ENCODE results near the gene EGFR. TPM values are rescaled to one million over a fixed set of nuclear protein-coding genes. Genes with fewer than 3 reads are reported as not detected.

Gene EGFR
- total and polyA plus RNA-seq, 2 donors (not counting 3 experiments of a cell fraction or from before 2014, with no cell fraction given), result 1.5 to 4.1 TPM

- no peaks in the 10 kb centered on the region for H3K79me2 ChIP-seq (ENCODE audit: control insufficient read depth, insufficient read depth, low read length)
- BruUV-seq (replicated peaks), result no TSS peak
- H3K4me1 ChIP-seq (ENCODE audit: control insufficient read depth, extremely low read depth, insufficient read depth, low read length), result peaks cover 7% of the 10 kb centered on the region
- ChIA-PET CTCF (interaction anchor here (1.1 kb wide), 1 partner anchor 13 kb away, joined by 3 read pairs; no protein-coding TSS in a partner anchor), POLR2A (no interaction called here)
- no peaks in the 10 kb centered on the region for H4K20me1 ChIP-seq (replicated peaks; ENCODE audit: control insufficient read depth, extremely low read depth, insufficient read depth, low read length)
- no peak for TF ChIP-seq MAX (IDR thresholded peaks at IDR 0.05; ENCODE audit: insufficient read depth, insufficient read length)
- TF ChIP-seq MYC (IDR thresholded peaks at IDR 0.05; ENCODE audit: low read depth, low read length), result no peak
- TF ChIP-seq JUN (IDR thresholded peaks at IDR 0.05; ENCODE audit: borderline replicate concordance, insufficient read depth, insufficient read length, low read depth), result no peak
- TF ChIP-seq FOS (IDR thresholded peaks at IDR 0.05; ENCODE audit: borderline replicate concordance, insufficient read depth, low read length), result no peak
- TF ChIP-seq, protein P1, sequence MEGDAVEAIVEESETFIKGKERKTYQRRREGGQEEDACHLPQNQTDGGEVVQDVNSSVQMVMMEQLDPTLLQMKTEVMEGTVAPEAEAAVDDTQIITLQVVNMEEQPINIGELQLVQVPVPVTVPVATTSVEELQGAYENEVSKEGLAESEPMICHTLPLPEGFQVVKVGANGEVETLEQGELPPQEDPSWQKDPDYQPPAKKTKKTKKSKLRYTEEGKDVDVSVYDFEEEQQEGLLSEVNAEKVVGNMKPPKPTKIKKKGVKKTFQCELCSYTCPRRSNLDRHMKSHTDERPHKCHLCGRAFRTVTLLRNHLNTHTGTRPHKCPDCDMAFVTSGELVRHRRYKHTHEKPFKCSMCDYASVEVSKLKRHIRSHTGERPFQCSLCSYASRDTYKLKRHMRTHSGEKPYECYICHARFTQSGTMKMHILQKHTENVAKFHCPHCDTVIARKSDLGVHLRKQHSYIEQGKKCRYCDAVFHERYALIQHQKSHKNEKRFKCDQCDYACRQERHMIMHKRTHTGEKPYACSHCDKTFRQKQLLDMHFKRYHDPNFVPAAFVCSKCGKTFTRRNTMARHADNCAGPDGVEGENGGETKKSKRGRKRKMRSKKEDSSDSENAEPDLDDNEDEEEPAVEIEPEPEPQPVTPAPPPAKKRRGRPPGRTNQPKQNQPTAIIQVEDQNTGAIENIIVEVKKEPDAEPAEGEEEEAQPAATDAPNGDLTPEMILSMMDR (IDR thresholded peaks at IDR 0.05; ENCODE audit: extremely low read depth in 1 of 2, insufficient read depth in 1 of 2, low read depth in 1 of 2, low read length in 2 of 2), result no peak
- TF ChIP-seq POLR2A (IDR thresholded peaks at IDR 0.05; ENCODE audit: low read depth, low read length), result no peak
- no peak for TF ChIP-seq POLR2AphosphoS5 (IDR thresholded peaks at IDR 0.05; ENCODE audit: insufficient read depth, low read depth, low read length)
- no peak for TF ChIP-seq GATA2 (IDR thresholded peaks at IDR 0.05; ENCODE audit: insufficient read depth, insufficient read length, low read depth, low read length)
- no peak for TF ChIP-seq EZH2 (IDR thresholded peaks at IDR 0.05; ENCODE audit: borderline replicate concordance, low read depth, low read length, severe bottlenecking)
- no peaks in the 10 kb centered on the region for H3K9me1 ChIP-seq (replicated peaks; ENCODE audit: control insufficient read depth, extremely low read depth, insufficient read depth, low read length)
- no peak overlapping the region for H3K9ac ChIP-seq (replicated peaks; ENCODE audit: extremely low read depth, insufficient read depth, low read length)
- no peaks in the 10 kb centered on the region for H3K27me3 ChIP-seq (ENCODE audit: control insufficient read depth in 2 of 2, insufficient read depth in 2 of 2, low read length in 2 of 2)
- intact Hi-C loops (cut with micrococcal nuclease), result no loop called here
- FAIRE-seq (no peak), DNase-seq (ENCODE audit: low read depth, low spot score) (no peak)
- dilution Hi-C loops (cut with MboI; ENCODE audit: extremely low pct_ligation_motif_present, low sequenced_read_pairs), result no loop called here
- no peak overlapping the region for H3K4me2 ChIP-seq (ENCODE audit: insufficient read depth, low read length)
- H3K4me3 ChIP-seq (replicated peaks in 1 of 3; ENCODE audit: insufficient read depth in 1 of 3, low read depth in 1 of 3, low read length in 3 of 3), result no peak overlapping the region
- H3K36me3 ChIP-seq (ENCODE audit: control insufficient read depth in 2 of 2, extremely low read depth in 1 of 2, insufficient read depth in 2 of 2, low read length in 2 of 2), result peaks cover 0 to 2% of the 10 kb centered on the region in 2 experiments
- H2AFZ ChIP-seq (ENCODE audit: low read depth, low read length), result no peak overlapping the region
- H3K9me3 ChIP-seq (replicated peaks; ENCODE audit: control insufficient read depth, insufficient read depth, low read length), result no peaks in the 10 kb centered on the region
- no peak overlapping the region for H3K27ac ChIP-seq (ENCODE audit: insufficient read depth, low read depth, low read length)
These were observed 187.6 kb downstream of the EGFR start for GRCh38 chr7:55206235-55207029.

All from endothelial cell of umbilical vein (primary cell).